Myocyte (in vitro differentiated cells): ENCODE measurements around the gene ARHGAP8. TPM values are rescaled to one million over a fixed set of nuclear protein-coding genes. Genes with fewer than 3 reads are reported as not detected.
"Not testable (repeated sequence)": the region's sequence is repeated elsewhere in the genome, so short reads cannot be mapped to it uniquely, and the experiment has no call there.

ENCODE experiments used
- DNase-seq: peaks from one replicate; pipeline ENCODE4 v3.0.0-alpha.2; 2012; ENCODE audit warnings: low read depth
- total RNA-seq: library from RNA; depleted of rRNA; stranded (reverse); fragments of >200 nt; gene quantifications from 2 replicates; pipeline ENCODE4 v1.2.3, GENCODE V29; 2014

Gene ARHGAP8
- total RNA-seq, 1 donor from 2014 or later = 0.13 TPM

GRCh38 chr22:44854641-44855040 lies 102.3 kb downstream of the ARHGAP8 start:
- not testable (repeated sequence) for DNase-seq

GRCh38 chr22:44855855-44856254 lies 103.5 kb downstream of the ARHGAP8 start:
- DNase-seq = no peak

- not testable (repeated sequence) for DNase-seq
Observed at GRCh38 chr22:44858819-44859218, 106.4 kb downstream of the ARHGAP8 start.

- DNase-seq = no peak
Observed at GRCh38 chr22:44859641-44860040, 107.3 kb downstream of the ARHGAP8 start.

- peak; percentile 63 for DNase-seq
Observed at GRCh38 chr22:44860311-44860710, 107.9 kb downstream of the ARHGAP8 start.

- DNase-seq = no peak
Observed at GRCh38 chr22:44861245-44861644, 108.9 kb downstream of the ARHGAP8 start.

GRCh38 chr22:44862281-44862680 lies 109.9 kb downstream of the ARHGAP8 start:
- no peak for DNase-seq

GRCh38 chr22:44862981-44863860 lies 110.8 kb downstream of the ARHGAP8 start:
- no peak for DNase-seq

- DNase-seq = no peak
Observed at GRCh38 chr22:44865193-44866057, 113.0 kb downstream of the ARHGAP8 start.

- peak; percentile 81 for DNase-seq
Observed at GRCh38 chr22:44869196-44869595, 116.8 kb downstream of the ARHGAP8 start.

GRCh38 chr22:44870021-44870420 lies 117.6 kb downstream of the ARHGAP8 start:
- DNase-seq = peak; percentile 85

GRCh38 chr22:44871782-44872181 lies 119.4 kb downstream of the ARHGAP8 start:
- no peak for DNase-seq

- no peak for DNase-seq
Observed at GRCh38 chr22:44876921-44877320, 124.5 kb downstream of the ARHGAP8 start.

- no peak for DNase-seq
Observed at GRCh38 chr22:44878483-44879300, 126.3 kb downstream of the ARHGAP8 start.

- no peak for DNase-seq
Observed at GRCh38 chr22:44879301-44879680, 126.9 kb downstream of the ARHGAP8 start.

GRCh38 chr22:44880610-44881290 lies 128.4 kb downstream of the ARHGAP8 start:
- DNase-seq = no peak

- no peak for DNase-seq
Observed at GRCh38 chr22:44881624-44882023, 129.2 kb downstream of the ARHGAP8 start.

GRCh38 chr22:44882226-44882905 lies 130.0 kb downstream of the ARHGAP8 start:
- DNase-seq = no peak

- DNase-seq = no peak
Observed at GRCh38 chr22:44883011-44883421, 130.6 kb downstream of the ARHGAP8 start.

GRCh38 chr22:44884562-44884961 lies 132.2 kb downstream of the ARHGAP8 start:
- DNase-seq = no peak
